ENCODE measurements around the gene AGFG1.

Gene AGFG1

GRCh38 chr2:227443889-227444568, 27.9 kb upstream of the AGFG1 start:
- H3K9ac ChIP-seq (ENCODE audit: insufficient read length) = no peak overlapping the region
- TF ChIP-seq FOXP2 (optimal IDR thresholded peaks at IDR 0.05; ENCODE audit: control extremely low read depth, extremely low read length, insufficient read depth) (no peak), POLR2AphosphoS5 (IDR thresholded peaks at IDR 0.05; ENCODE audit: borderline replicate concordance, low read depth, low read length) (no peak), EZH2 (IDR thresholded peaks at IDR 0.05) (no peak)
- no peaks in the 10 kb centered on the region for H3K9me3 ChIP-seq (ENCODE audit: low read depth, low read length)
- H3K27ac ChIP-seq = no peak overlapping the region
- H3K4me3 ChIP-seq = no peak overlapping the region
- H3K36me3 ChIP-seq (ENCODE audit: insufficient read depth, low read length) = no peaks in the 10 kb centered on the region
- no peak for DNase-seq (ENCODE audit: low read depth, low spot score)

- Histone ChIP-seq H3K27ac (no peak overlapping the region), H3K9ac (ENCODE audit: insufficient read length) (no peak overlapping the region), H3K9me3 (ENCODE audit: low read depth, low read length) (no peaks in the 10 kb centered on the region), H3K36me3 (ENCODE audit: insufficient read depth, low read length) (no peaks in the 10 kb centered on the region), H3K4me3 (no peak overlapping the region)
- DNase-seq (ENCODE audit: low read depth, low spot score) = no peak
- TF ChIP-seq POLR2AphosphoS5 (IDR thresholded peaks at IDR 0.05; ENCODE audit: borderline replicate concordance, low read depth, low read length) = no peak
These were observed 24.4 kb upstream of the AGFG1 start for GRCh38 chr2:227447606-227448005.

DNA sequence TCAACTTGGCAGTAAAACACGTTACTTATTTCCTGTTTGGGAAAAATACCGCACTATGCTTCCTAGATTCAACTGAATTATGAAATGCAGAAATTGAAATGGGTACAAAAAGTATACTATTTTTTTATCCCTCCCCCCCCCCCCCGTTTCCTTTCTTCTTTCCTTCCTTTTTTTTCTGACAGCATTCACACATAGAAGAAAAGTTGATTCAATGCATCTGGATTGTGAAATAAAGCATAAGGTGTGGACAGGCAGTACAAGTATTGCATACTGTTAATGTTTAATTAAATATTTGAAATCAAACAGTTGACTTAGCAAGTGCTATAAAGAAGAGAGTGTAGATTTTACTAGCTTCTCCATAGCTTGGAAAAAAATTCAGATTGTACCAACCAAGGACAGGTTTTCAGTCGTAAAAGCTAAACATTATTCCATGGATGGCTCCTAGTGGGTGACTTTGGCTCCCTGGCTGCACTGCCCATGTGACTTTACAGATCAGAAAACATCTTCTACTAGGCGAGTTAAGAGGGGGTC, 21.6 kb upstream of the AGFG1 start:
- Histone ChIP-seq H3K9me3 (ENCODE audit: low read depth, low read length) (no peaks in the 10 kb centered on the region), H3K36me3 (ENCODE audit: insufficient read depth, low read length) (no peaks in the 10 kb centered on the region), H3K27ac (no peak overlapping the region), H3K9ac (ENCODE audit: insufficient read length) (no peak overlapping the region), H3K4me3 (no peak overlapping the region)
- DNase-seq (ENCODE audit: low read depth, low spot score) = no peak
- TF ChIP-seq FOXP2 (optimal IDR thresholded peaks at IDR 0.05; ENCODE audit: control extremely low read depth, extremely low read length, insufficient read depth) = no peak
- no peak for TF ChIP-seq POLR2AphosphoS5 (IDR thresholded peaks at IDR 0.05; ENCODE audit: borderline replicate concordance, low read depth, low read length)
- TF ChIP-seq EZH2 (IDR thresholded peaks at IDR 0.05) = no peak

DNA sequence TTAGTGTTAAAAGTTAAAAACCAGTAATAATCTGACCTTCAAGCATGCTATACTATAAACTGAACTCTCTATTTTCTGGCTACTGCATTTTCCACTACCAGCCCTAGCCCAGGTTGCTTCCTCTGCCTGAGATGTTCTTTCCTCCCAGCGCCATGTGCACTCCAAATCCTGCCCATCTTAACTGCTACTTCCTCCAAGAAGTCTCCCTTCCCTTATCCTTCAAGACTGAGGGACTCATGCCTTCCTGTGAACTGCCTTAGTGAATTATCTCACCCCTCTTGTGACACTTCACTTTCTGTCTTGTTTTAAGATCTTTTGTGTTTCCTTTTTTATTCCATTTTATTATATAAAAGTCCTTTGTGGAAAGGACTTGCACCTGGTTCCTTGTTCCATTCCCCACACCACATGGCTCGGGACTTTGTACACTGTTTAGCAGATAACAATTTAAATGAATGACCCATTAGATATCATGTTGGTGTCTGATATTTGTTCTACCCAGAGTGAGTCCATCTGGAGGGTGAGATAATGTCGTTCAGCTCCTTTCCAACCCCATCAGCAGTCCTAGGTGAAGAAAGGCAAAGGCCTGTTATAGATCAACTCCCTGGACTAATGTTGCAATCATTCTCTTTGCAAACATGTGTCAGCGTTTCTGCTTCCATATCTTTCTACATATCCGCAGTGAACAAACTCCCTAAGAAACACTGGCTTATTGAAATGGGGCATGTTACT, 20.9 kb upstream of the AGFG1 start:
- H3K9ac ChIP-seq (ENCODE audit: insufficient read length) = no peak overlapping the region
- TF ChIP-seq EZH2 (IDR thresholded peaks at IDR 0.05) (no peak), FOXP2 (optimal IDR thresholded peaks at IDR 0.05; ENCODE audit: control extremely low read depth, extremely low read length, insufficient read depth) (no peak), POLR2AphosphoS5 (IDR thresholded peaks at IDR 0.05; ENCODE audit: borderline replicate concordance, low read depth, low read length) (no peak)
- no peaks in the 10 kb centered on the region for H3K9me3 ChIP-seq (ENCODE audit: low read depth, low read length)
- H3K27ac ChIP-seq = no peak overlapping the region
- no peaks in the 10 kb centered on the region for H3K36me3 ChIP-seq (ENCODE audit: insufficient read depth, low read length)
- no peak overlapping the region for H3K4me3 ChIP-seq
- no peak for DNase-seq (ENCODE audit: low read depth, low spot score)

DNA sequence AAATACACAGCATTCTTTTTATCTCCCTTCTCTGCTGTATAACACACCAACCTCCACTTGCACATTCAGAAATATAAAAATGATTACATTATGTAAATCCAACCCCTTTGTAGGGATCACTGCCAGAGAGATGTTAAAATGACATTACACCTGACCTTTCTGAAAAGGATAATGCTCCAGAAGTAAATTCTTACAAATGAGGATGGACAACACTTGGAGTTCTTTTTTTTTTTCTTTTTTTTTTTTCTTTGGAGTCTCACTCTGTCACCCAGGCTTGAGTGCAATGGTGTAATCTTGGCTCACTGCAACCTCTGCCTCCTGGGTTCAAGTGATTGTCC, 20.3 kb upstream of the AGFG1 start:
- H3K27ac ChIP-seq = no peak overlapping the region
- no peak overlapping the region for H3K4me3 ChIP-seq
- DNase-seq (ENCODE audit: low read depth, low spot score) = no peak
- no peak overlapping the region for H3K9ac ChIP-seq (ENCODE audit: insufficient read length)
- no peaks in the 10 kb centered on the region for H3K36me3 ChIP-seq (ENCODE audit: insufficient read depth, low read length)
- H3K9me3 ChIP-seq (ENCODE audit: low read depth, low read length) = no peaks in the 10 kb centered on the region
- no peak for TF ChIP-seq FOXP2 (optimal IDR thresholded peaks at IDR 0.05; ENCODE audit: control extremely low read depth, extremely low read length, insufficient read depth)
- no peak for TF ChIP-seq POLR2AphosphoS5 (IDR thresholded peaks at IDR 0.05; ENCODE audit: borderline replicate concordance, low read depth, low read length)
- no peak for TF ChIP-seq EZH2 (IDR thresholded peaks at IDR 0.05)

- Histone ChIP-seq H3K36me3 (ENCODE audit: insufficient read depth, low read length) (no peaks in the 10 kb centered on the region), H3K27ac (no peak overlapping the region)
- no peak for DNase-seq (ENCODE audit: low read depth, low spot score)
These were observed 18.1 kb upstream of the AGFG1 start for GRCh38 chr2:227453810-227454209.

GRCh38 chr2:227454323-227454860, 17.6 kb upstream of the AGFG1 start:
- Histone ChIP-seq H3K27ac (no peak overlapping the region), H3K4me3 (no peak overlapping the region), H3K9me3 (ENCODE audit: low read depth, low read length) (no peaks in the 10 kb centered on the region), H3K36me3 (ENCODE audit: insufficient read depth, low read length) (no peaks in the 10 kb centered on the region), H3K9ac (ENCODE audit: insufficient read length) (no peak overlapping the region)
- TF ChIP-seq POLR2AphosphoS5 (IDR thresholded peaks at IDR 0.05; ENCODE audit: borderline replicate concordance, low read depth, low read length) = no peak
- no peak for TF ChIP-seq EZH2 (IDR thresholded peaks at IDR 0.05)
- no peak for TF ChIP-seq FOXP2 (optimal IDR thresholded peaks at IDR 0.05; ENCODE audit: control extremely low read depth, extremely low read length, insufficient read depth)
- DNase-seq (ENCODE audit: low read depth, low spot score) = no peak

More at GRCh38 chr2:227453810-227454209, 18.1 kb upstream of the AGFG1 start:
- Histone ChIP-seq H3K9ac (ENCODE audit: insufficient read length) (no peak overlapping the region), H3K4me3 (no peak overlapping the region), H3K9me3 (ENCODE audit: low read depth, low read length) (no peaks in the 10 kb centered on the region)
- TF ChIP-seq EZH2 (IDR thresholded peaks at IDR 0.05) (no peak), FOXP2 (optimal IDR thresholded peaks at IDR 0.05; ENCODE audit: control extremely low read depth, extremely low read length, insufficient read depth) (no peak), POLR2AphosphoS5 (IDR thresholded peaks at IDR 0.05; ENCODE audit: borderline replicate concordance, low read depth, low read length) (no peak)

DNA sequence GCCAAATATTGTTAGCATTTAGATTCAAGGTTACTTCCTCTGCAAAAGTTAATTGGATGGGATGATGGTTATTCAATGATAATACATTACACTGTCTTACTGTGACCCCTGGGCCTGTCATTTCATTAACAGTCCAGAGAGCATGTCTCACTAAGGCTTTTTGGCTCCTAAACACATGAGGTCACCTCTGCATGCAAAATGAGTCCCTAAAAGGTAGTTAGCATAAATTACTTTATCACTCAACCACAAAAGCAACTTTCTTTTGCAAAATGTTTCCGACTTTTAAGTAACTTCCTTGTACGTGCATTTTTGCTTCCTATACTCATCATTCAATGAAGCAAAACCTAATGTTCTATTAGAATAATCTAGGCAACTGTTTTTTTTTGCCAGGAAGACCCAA, 16.8 kb upstream of the AGFG1 start:
- Histone ChIP-seq H3K9me3 (ENCODE audit: low read depth, low read length) (no peaks in the 10 kb centered on the region), H3K27ac (no peak overlapping the region), H3K36me3 (ENCODE audit: insufficient read depth, low read length) (no peaks in the 10 kb centered on the region), H3K9ac (ENCODE audit: insufficient read length) (no peak overlapping the region), H3K4me3 (no peak overlapping the region)
- DNase-seq (ENCODE audit: low read depth, low spot score) = no peak
- TF ChIP-seq EZH2 (IDR thresholded peaks at IDR 0.05) (no peak), FOXP2 (optimal IDR thresholded peaks at IDR 0.05; ENCODE audit: control extremely low read depth, extremely low read length, insufficient read depth) (no peak), POLR2AphosphoS5 (IDR thresholded peaks at IDR 0.05; ENCODE audit: borderline replicate concordance, low read depth, low read length) (no peak)
